HG03039 (cell line): Measurements from ENCODE around the gene TRMT1.

Source experiments
- ATAC-seq: cut with Tn5 transposase; IDR thresholded peaks from one replicate; pipeline ENCODE4 v1.9.1; 2021; ENCODE audit warnings: mild to moderate bottlenecking, moderate library complexity; ENCODE audit not compliant: unreplicated experiment

Gene TRMT1

GRCh38 chr19:13092606-13093235, 23.8 kb downstream of the TRMT1 start:
- ATAC-seq = no peak

GRCh38 chr19:13092158-13092543, 24.4 kb downstream of the TRMT1 start:
- ATAC-seq = no peak

GRCh38 chr19:13091400-13092157, 25.0 kb downstream of the TRMT1 start:
- no peak for ATAC-seq

- no peak for ATAC-seq
Observed at GRCh38 chr19:13090511-13091231, 25.9 kb downstream of the TRMT1 start.

- ATAC-seq = no peak
Observed at GRCh38 chr19:13089857-13090507, 26.6 kb downstream of the TRMT1 start.

- no peak for ATAC-seq
Observed at GRCh38 chr19:13089139-13089856, 27.2 kb downstream of the TRMT1 start.

GRCh38 chr19:13087795-13088537, 28.6 kb downstream of the TRMT1 start:
- no peak for ATAC-seq

- no peak for ATAC-seq
Observed at GRCh38 chr19:13087295-13087694, 29.2 kb downstream of the TRMT1 start.

- ATAC-seq = no peak
Observed at GRCh38 chr19:13086341-13086740, 30.2 kb downstream of the TRMT1 start.

- ATAC-seq = no peak
Observed at GRCh38 chr19:13085666-13086065, 30.9 kb downstream of the TRMT1 start.

GRCh38 chr19:13083627-13084026, 32.9 kb downstream of the TRMT1 start:
- ATAC-seq = no peak

- ATAC-seq = no peak
Observed at GRCh38 chr19:13083008-13083404, 33.5 kb downstream of the TRMT1 start.

- ATAC-seq = no peak
Observed at GRCh38 chr19:13082192-13083007, 34.1 kb downstream of the TRMT1 start.

GRCh38 chr19:13079542-13079986, 37.0 kb downstream of the TRMT1 start:
- no peak for ATAC-seq

GRCh38 chr19:13078897-13079541, 37.5 kb downstream of the TRMT1 start:
- no peak for ATAC-seq

GRCh38 chr19:13078381-13078780, 38.2 kb downstream of the TRMT1 start:
- no peak for ATAC-seq

GRCh38 chr19:13077240-13077639, 39.3 kb downstream of the TRMT1 start:
- ATAC-seq = no peak

GRCh38 chr19:13076787-13077186, 39.8 kb downstream of the TRMT1 start:
- ATAC-seq = no peak

- ATAC-seq = no peak
Observed at GRCh38 chr19:13076320-13076719, 40.2 kb downstream of the TRMT1 start.
